HCT116 (cell line): ENCODE results near the gene ERMN. TPM values are rescaled to one million over a fixed set of nuclear protein-coding genes. Genes with fewer than 3 reads are reported as not detected.

Experiments
- ATAC-seq: fragments of 200-7000 bp; cut with Tn5 transposase; 2 replicates; pipeline ENCODE4 v1.9.1; 2020; ENCODE audit warnings: mild to moderate bottlenecking, moderate library complexity
- BruUV-seq: library from RNA; stranded (reverse); fragments of 400-500 nt; replicated peaks from 2 replicates; lab custom pipeline; 2021; lab: Mats Ljungman, UMichigan
- CTCF ChIA-PET: fragments of 300-600 bp; sonication (Branson Sonifier 250); formaldehyde crosslinking; loops from one replicate; lab custom pipeline; 2021; ENCODE audit warnings: antibody characterized with exemption; lab: Charles Lee
- POLR2A ChIA-PET: fragments of 300-600, 350-600 bp; sonication (Branson Sonifier 250); formaldehyde crosslinking; loops from one replicate; lab custom pipeline; 2021; ENCODE audit warnings: antibody characterized with exemption; lab: Charles Lee
- RAD21 ChIA-PET, 2 experiments: fragments of 300-600 bp; sonication (Branson Sonifier 250); formaldehyde crosslinking; loops; one replicate each; lab custom pipeline; 2023; ENCODE audit warnings: low total read pairs in 2 of 2; ENCODE audit not compliant: uncharacterized antibody in 2 of 2, unreplicated experiment in 2 of 2, low non-redundant PET in 1 of 2; lab: Charles Lee
- DNase-seq: peaks from one replicate; pipeline ENCODE4 v3.0.0-alpha.2; 2010; ENCODE audit warnings: low read depth, low spot score
- H2AFZ ChIP-seq: fragments of 200-600 bp; shearing (Covaris generic), sonication (generic); 2 replicates; pipeline ENCODE4 v1.6.1; 2017; ENCODE audit warnings: low read depth, mixed run types, mixed read lengths, antibody characterized with exemption, low read length; ENCODE audit not compliant: poor library complexity, severe bottlenecking
- H3K27ac ChIP-seq: 2 replicates; pipeline ENCODE4 v1.5.1; 2012; ENCODE audit warnings: low read depth, low read length
- H3K27me3 ChIP-seq: fragments of 200-600 bp; sonication (generic); 2 replicates; pipeline ENCODE4 v1.6.1; 2016; ENCODE audit warnings: mixed run types, low read length, mixed read lengths; ENCODE audit not compliant: insufficient read depth
- H3K36me3 ChIP-seq, 2 experiments: fragments of 200-500 bp in 1 of 2; fragments of 200-600 bp in 1 of 2; sonication (Bioruptor generic) in 1 of 2; sonication (generic) in 1 of 2; 2 replicates each; pipeline versions ENCODE4 v1.5.1 to v1.6.1; 2014 to 2016; ENCODE audit warnings: low read length in 2 of 2, inconsistent platforms in 1 of 2, mixed read lengths in 1 of 2, mixed run types in 1 of 2; ENCODE audit not compliant: insufficient read depth in 2 of 2, control insufficient read depth in 1 of 2
- H3K4me1 ChIP-seq, 2 experiments: fragments of 200-600 bp in 1 of 2; sonication (generic) in 1 of 2; 2 replicates each; pipeline versions ENCODE4 v1.5.1 to v1.6.1; 2012 to 2017; ENCODE audit warnings: low read length in 2 of 2, inconsistent platforms in 1 of 2, mild to moderate bottlenecking in 1 of 2, mixed read lengths in 1 of 2, mixed run types in 1 of 2, moderate library complexity in 1 of 2; ENCODE audit not compliant: insufficient read depth in 2 of 2, control insufficient read depth in 1 of 2
- H3K4me2 ChIP-seq: fragments of 200-600 bp; sonication (generic); 2 replicates; pipeline ENCODE4 v1.6.1; 2017; ENCODE audit warnings: mixed run types, low read length, mixed read lengths
- H3K4me3 ChIP-seq, 2 experiments: fragments of 200-600 bp in 1 of 2; sonication (generic) in 1 of 2; replicated peaks in 1 of 2; 2 replicates each; pipeline ENCODE4 v1.5.1; 2011 to 2016; ENCODE audit warnings: low read length in 2 of 2, control low read depth in 1 of 2, low read depth in 1 of 2, mild to moderate bottlenecking in 1 of 2, mixed read lengths in 1 of 2, mixed run types in 1 of 2
- H3K79me2 ChIP-seq: fragments of 200-600 bp; sonication (generic); 2 replicates; pipeline ENCODE4 v1.6.1; 2017; ENCODE audit warnings: mild to moderate bottlenecking, mixed run types, low read length, moderate library complexity, mixed read lengths; ENCODE audit not compliant: insufficient read depth
- H3K9ac ChIP-seq: fragments of 200-600 bp; sonication (generic); 2 replicates; pipeline ENCODE4 v1.6.1; 2016; ENCODE audit warnings: low read length, mixed read lengths
- H3K9me2 ChIP-seq: fragments of 200-600 bp; sonication (generic), shearing (Covaris generic); 2 replicates; pipeline ENCODE4 v1.6.1; 2017; ENCODE audit warnings: mixed run types, mild to moderate bottlenecking, moderate library complexity; ENCODE audit not compliant: insufficient read depth
- H3K9me3 ChIP-seq, 2 experiments: fragments of 200-500 bp in 1 of 2; fragments of 200-600 bp in 1 of 2; sonication (Bioruptor generic) in 1 of 2; sonication (generic) in 1 of 2; 2 replicates each; pipeline ENCODE4 v1.6.1; 2014 to 2017; ENCODE audit warnings: low read length in 2 of 2, mixed read lengths in 2 of 2, inconsistent platforms in 1 of 2, low read depth in 1 of 2, mild to moderate bottlenecking in 1 of 2, mixed run types in 1 of 2, moderate library complexity in 1 of 2; ENCODE audit not compliant: control insufficient read depth in 1 of 2, insufficient read depth in 1 of 2
- H4K20me1 ChIP-seq: fragments of 200-600 bp; sonication (generic), shearing (Covaris generic); 2 replicates; pipeline ENCODE4 v1.6.1; 2017; ENCODE audit warnings: mixed run types, mild to moderate bottlenecking, moderate library complexity; ENCODE audit not compliant: insufficient read depth
- CBX3 ChIP-seq: IDR thresholded peaks from 2 replicates; pipeline ENCODE4 v1.6.1; 2012; ENCODE audit warnings: low read depth
- CEBPB ChIP-seq: IDR thresholded peaks from 2 replicates; pipeline ENCODE4 v1.6.1; 2012; ENCODE audit warnings: low read depth
- EGR1 ChIP-seq: IDR thresholded peaks from 2 replicates; pipeline ENCODE4 v1.6.1; 2012; ENCODE audit warnings: low read depth
- FOSL1 ChIP-seq: IDR thresholded peaks from 2 replicates; pipeline ENCODE4 v1.6.1; 2012; ENCODE audit warnings: low read depth
- POLR2AphosphoS5 ChIP-seq: IDR thresholded peaks from 2 replicates; pipeline ENCODE4 v1.6.1; 2011; ENCODE audit warnings: mild to moderate bottlenecking, low read depth, low read length, moderate library complexity
- RAD21 ChIP-seq: IDR thresholded peaks from 2 replicates; pipeline ENCODE4 v1.6.1; 2012; ENCODE audit warnings: low read depth, mild to moderate bottlenecking
- SIN3A ChIP-seq: IDR thresholded peaks from 2 replicates; pipeline ENCODE4 v1.6.1; 2012; ENCODE audit warnings: low read depth
- TCF7L2 ChIP-seq: IDR thresholded peaks from 2 replicates; pipeline ENCODE4 v1.7.0; 2011; ENCODE audit warnings: borderline replicate concordance, inconsistent platforms; ENCODE audit not compliant: insufficient read depth, insufficient read length; ENCODE audit errors: extremely low read depth
- YY1 ChIP-seq: IDR thresholded peaks from 2 replicates; pipeline ENCODE4 v1.6.1; 2011; ENCODE audit warnings: low read length, low read depth, moderate library complexity, mild to moderate bottlenecking; ENCODE audit not compliant: insufficient replicate concordance; ENCODE audit errors: extremely low read depth
- ZFX ChIP-seq: fragments of 450-650 bp; IDR thresholded peaks from 2 replicates; pipeline ENCODE4 v1.6.1; 2017
- ZNF274 ChIP-seq: fragments of 200-500 bp; sonication (Bioruptor generic); IDR thresholded peaks from 2 replicates; pipeline ENCODE4 v1.6.1; 2014; ENCODE audit warnings: mild to moderate bottlenecking, low read depth, low read length, inconsistent platforms
- intact Hi-C: fragments of 100-400 bp; cut with micrococcal nuclease; formaldehyde crosslinking; loops from 2 replicates; pipeline ENCODE4 v1.10.0; 2022
- total RNA-seq: library from RNA; stranded (reverse); gene quantifications from one replicate; pipeline ENCODE4 v1.2.1, GENCODE V29; 2021; ENCODE audit not compliant: unreplicated experiment
- TF ChIP-seq, protein P1 (sequence below): IDR thresholded peaks from 2 replicates; pipeline ENCODE4 v1.6.1; 2012
- TF ChIP-seq, protein P2 (sequence below): IDR thresholded peaks from 2 replicates; pipeline ENCODE4 v1.6.1; 2011; ENCODE audit warnings: mild to moderate bottlenecking, low read length, moderate library complexity; ENCODE audit not compliant: insufficient replicate concordance; ENCODE audit errors: extremely low read depth
- TF ChIP-seq, protein P3 (sequence below): IDR thresholded peaks from 2 replicates; pipeline ENCODE4 v1.6.1; 2012

The ERMN gene
- total RNA-seq, 1 experiment from 2014 or later: not detected

DNA sequence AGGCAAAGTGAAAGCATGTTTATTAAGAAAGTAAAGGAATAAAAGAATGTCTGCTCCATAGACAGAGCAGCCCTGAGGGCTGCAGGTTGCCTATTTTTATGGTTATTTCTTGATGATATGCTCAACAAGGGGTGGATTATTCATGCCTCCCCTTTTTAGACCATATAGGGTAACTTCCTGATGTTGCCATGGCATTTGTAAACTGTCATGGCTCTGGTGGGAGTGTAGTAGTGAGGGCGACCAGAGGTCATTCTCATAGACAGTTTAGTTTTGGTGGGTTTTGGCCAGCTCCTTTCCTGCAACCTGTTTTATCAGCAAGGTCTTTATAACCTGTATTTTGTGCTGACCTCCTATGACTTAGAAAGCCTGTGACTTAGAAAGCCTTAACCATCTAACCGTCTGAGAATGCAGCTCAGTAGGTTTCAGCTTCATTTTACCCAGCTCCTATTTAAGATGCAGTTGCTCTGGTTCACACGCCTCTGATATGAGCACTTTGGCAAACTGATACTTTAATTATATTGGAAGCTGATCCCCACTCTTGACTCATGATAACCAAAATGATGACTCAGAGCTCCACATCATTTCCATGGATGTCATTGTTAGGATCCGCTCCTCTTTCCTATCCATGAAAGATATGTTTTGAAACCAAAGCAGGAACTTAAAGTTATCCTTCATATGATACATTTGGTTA lies 14.5 kb upstream of the ERMN start:
- Histone ChIP-seq H3K9ac (no peak overlapping the region), H3K36me3 (no peaks in the 10 kb centered on the region), H3K4me3 (no peak overlapping the region), H3K4me2 (no peak overlapping the region)
- BruUV-seq: no TSS peak
- ChIA-PET CTCF (no interaction called here), POLR2A (no interaction called here)
- ATAC-seq: no peak
- TF ChIP-seq TCF7L2 (no peak), POLR2AphosphoS5 (no peak), RAD21 (no peak), YY1 (no peak), FOSL1 (no peak), ZFX (no peak), SIN3A (no peak), CBX3 (no peak), CEBPB (no peak), ZNF274 (no peak), EGR1 (no peak)
- TF ChIP-seq, protein P1, sequence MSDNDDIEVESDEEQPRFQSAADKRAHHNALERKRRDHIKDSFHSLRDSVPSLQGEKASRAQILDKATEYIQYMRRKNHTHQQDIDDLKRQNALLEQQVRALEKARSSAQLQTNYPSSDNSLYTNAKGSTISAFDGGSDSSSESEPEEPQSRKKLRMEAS: no peak
- TF ChIP-seq, protein P2, sequence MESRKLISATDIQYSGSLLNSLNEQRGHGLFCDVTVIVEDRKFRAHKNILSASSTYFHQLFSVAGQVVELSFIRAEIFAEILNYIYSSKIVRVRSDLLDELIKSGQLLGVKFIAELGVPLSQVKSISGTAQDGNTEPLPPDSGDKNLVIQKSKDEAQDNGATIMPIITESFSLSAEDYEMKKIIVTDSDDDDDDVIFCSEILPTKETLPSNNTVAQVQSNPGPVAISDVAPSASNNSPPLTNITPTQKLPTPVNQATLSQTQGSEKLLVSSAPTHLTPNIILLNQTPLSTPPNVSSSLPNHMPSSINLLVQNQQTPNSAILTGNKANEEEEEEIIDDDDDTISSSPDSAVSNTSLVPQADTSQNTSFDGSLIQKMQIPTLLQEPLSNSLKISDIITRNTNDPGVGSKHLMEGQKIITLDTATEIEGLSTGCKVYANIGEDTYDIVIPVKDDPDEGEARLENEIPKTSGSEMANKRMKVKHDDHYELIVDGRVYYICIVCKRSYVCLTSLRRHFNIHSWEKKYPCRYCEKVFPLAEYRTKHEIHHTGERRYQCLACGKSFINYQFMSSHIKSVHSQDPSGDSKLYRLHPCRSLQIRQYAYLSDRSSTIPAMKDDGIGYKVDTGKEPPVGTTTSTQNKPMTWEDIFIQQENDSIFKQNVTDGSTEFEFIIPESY: no peak
- TF ChIP-seq, protein P3, sequence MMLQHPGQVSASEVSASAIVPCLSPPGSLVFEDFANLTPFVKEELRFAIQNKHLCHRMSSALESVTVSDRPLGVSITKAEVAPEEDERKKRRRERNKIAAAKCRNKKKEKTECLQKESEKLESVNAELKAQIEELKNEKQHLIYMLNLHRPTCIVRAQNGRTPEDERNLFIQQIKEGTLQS: no peak
- TF ChIP-seq, all 23 proteins: peak for 0
- H2AFZ ChIP-seq: no peak overlapping the region
- no peak for DNase-seq
- H3K27ac ChIP-seq: no peak overlapping the region
- peaks cover 0 to 4% of the 10 kb centered on the region in 2 experiments; a peak in 1 of 4 replicates for H3K4me1 ChIP-seq
- no peaks in the 10 kb centered on the region for H3K79me2 ChIP-seq
- RAD21 ChIA-PET: no interaction called here
- H3K9me3 ChIP-seq: no peaks in the 10 kb centered on the region
- no peaks in the 10 kb centered on the region for H3K27me3 ChIP-seq
- no peaks in the 10 kb centered on the region for H3K9me2 ChIP-seq
- intact Hi-C loops: no loop called here
- H4K20me1 ChIP-seq: no peaks in the 10 kb centered on the region
